ENCODE data around the gene TFDP1. TPM values are rescaled to one million over a fixed set of nuclear protein-coding genes. Genes with fewer than 3 reads are reported as not detected.
A peak's percentile ranks its signal among the peaks of the same experiment; 100 is the strongest.

The TFDP1 gene
- total and polyA plus RNA-seq, 8 donors = 27.3 to 207 (median 56.3) TPM

GRCh38 chr13:113671066-113672001, 86.8 kb downstream of the TFDP1 start:
- intact Hi-C loops (cut with DNase I; ENCODE audit: low total_unique reads) = no loop called here

GRCh38 chr13:113672002-113672651, 87.6 kb downstream of the TFDP1 start:
- Histone ChIP-seq H3K4me3 (no peak overlapping the region), H3K4me1 (no peaks in the 10 kb centered on the region), H3K27me3 (peaks cover 0 to 8% (median 0%) of the 10 kb centered on the region in 3 donors), H3K9me3 (no peaks in the 10 kb centered on the region), H3K27ac (no peak overlapping the region), H3K36me3 (no peaks in the 10 kb centered on the region)
- TF ChIP-seq POLR2A (IDR thresholded peaks at IDR 0.05) (no peak), POLR2AphosphoS5 (IDR thresholded peaks at IDR 0.05) (no peak), EP300 (IDR thresholded peaks at IDR 0.05) (no peak), CTCF (IDR thresholded peaks at IDR 0.05) (no peak)
- 83 to 90% (median 87%) methylated on average over 18 of the region's 18 CpGs for WGBS, 5 donors
- DNase-seq = no peak
- intact Hi-C loops (cut with DNase I; ENCODE audit: low total_unique reads) = no loop called here

More at GRCh38 chr13:113671066-113672001, 86.8 kb downstream of the TFDP1 start:
- 92 to 96% (median 95%) methylated on average over 47 to 54 of the region's 54 CpGs for WGBS, 5 donors
- Histone ChIP-seq H3K4me1 (no peaks in the 10 kb centered on the region), H3K36me3 (no peaks in the 10 kb centered on the region), H3K4me3 (no peak overlapping the region), H3K27me3 (peaks cover 0 to 8% (median 0%) of the 10 kb centered on the region in 3 donors), H3K27ac (no peak overlapping the region), H3K9me3 (no peaks in the 10 kb centered on the region)
- TF ChIP-seq POLR2A (IDR thresholded peaks at IDR 0.05) = no peak
- no peak for TF ChIP-seq POLR2AphosphoS5 (IDR thresholded peaks at IDR 0.05)
- TF ChIP-seq EP300 (IDR thresholded peaks at IDR 0.05) = no peak
- no peak for TF ChIP-seq CTCF (IDR thresholded peaks at IDR 0.05)
- DNase-seq = peak in 1 of 2 donors; percentile 23

Other genes with a start within 250 kb of the TFDP1 start
- 10 to 100 TPM in 2 of 5 donors, 1 to 10 TPM in 3; 1.2 to 15.1 (median 5.4) TPM for gene GRTP1, start 220.6 kb upstream of the TFDP1 start, total RNA-seq
- gene GRTP1, start 220.6 kb upstream of the TFDP1 start, polyA plus RNA-seq = 10 to 100 TPM; 12.4 to 16.3 (median 15.1) TPM
- gene ADPRHL1, start 131.3 kb upstream of the TFDP1 start, total RNA-seq = 1 to 10 TPM; 1.7 to 6.7 (median 2.4) TPM
- gene ADPRHL1, start 131.3 kb upstream of the TFDP1 start, polyA plus RNA-seq = 1 to 10 TPM; 2.2 to 5.5 (median 4.1) TPM
- gene DCUN1D2, start 94.0 kb upstream of the TFDP1 start, total RNA-seq = 10 to 100 TPM; 13.9 to 43.0 (median 31.5) TPM
- 1 to 10 TPM; 7.3 to 8.1 (median 7.5) TPM for gene DCUN1D2, start 94.0 kb upstream of the TFDP1 start, polyA plus RNA-seq
- gene ATP4B, start 73.4 kb downstream of the TFDP1 start, total RNA-seq = 100 to 1,000 TPM in 4 of 5 donors, under 1 TPM in 1; 0.87 to 585 (median 347) TPM
- gene ATP4B, start 73.4 kb downstream of the TFDP1 start, polyA plus RNA-seq = 100 to 1,000 TPM; 143 to 490 (median 170) TPM
- not detected for gene GRK1, start 82.5 kb downstream of the TFDP1 start, total RNA-seq
- not detected for gene GRK1, start 82.5 kb downstream of the TFDP1 start, polyA plus RNA-seq
- 1 to 10 TPM in 4 of 5 donors, not detected in 1; 1.3 to 7.9 (median 2.3) TPM for gene TMEM255B, start 174.5 kb downstream of the TFDP1 start, total RNA-seq
- 1 to 10 TPM; 4.6 to 7.5 (median 6.7) TPM for gene TMEM255B, start 174.5 kb downstream of the TFDP1 start, polyA plus RNA-seq